ENCODE data around the gene LY6G6D. TPM values are rescaled to one million over a fixed set of nuclear protein-coding genes. Genes with fewer than 3 reads are reported as not detected.

LY6G6D gene
- total and polyA plus RNA-seq, 2 of the 13 experiments (the other 11 are each of a cell fraction or from before 2014, with no cell fraction given), result not detected

GRCh38 chr6:31737991-31738979 lies 23.1 kb downstream of the LY6G6D start:
- peak; percentile 97 for DNase-seq (ENCODE audit: low spot score)
- ChIA-PET POLR2A (interaction anchor here (0.8 to 11.3 kb wide), 60 partner anchors 9 to 1233 kb away, joined by 3 to 279 read pairs (median 8); partner anchors contain the start of genes ABHD16A, APOM, ATF6B and BAG6), CTCF (ENCODE audit: low intra/inter-chr PET ratio, low total read pairs) (interaction anchor here (1.7 kb wide), 1 partner anchor 9 kb away, joined by 4 read pairs; the partner anchor contains the start of gene DDAH2)
- Histone ChIP-seq H3K27me3 (ENCODE audit: control insufficient read depth in 1 of 2, insufficient read depth in 2 of 2, low read length in 2 of 2) (no peaks in the 10 kb centered on the region; a peak in 1 of 5 replicates), H3K9me3 (ENCODE audit: low read length) (no peaks in the 10 kb centered on the region), H2AFZ (ENCODE audit: low read length) (no peak overlapping the region), H3K4me3 (replicated peaks in 1 of 3; ENCODE audit: insufficient read depth in 1 of 3, low read depth in 2 of 3, low read length in 3 of 3) (peak overlapping the region; percentile 48 to 92 (median 92)), H3K79me2 (ENCODE audit: insufficient read depth, low read length) (peaks cover 38% of the 10 kb centered on the region), H3K27ac (ENCODE audit: extremely low read length, insufficient read depth, low read length) (peak overlapping the region; percentile 99), H4K20me1 (ENCODE audit: insufficient read depth, low read length) (peaks cover 16% of the 10 kb centered on the region; the same call in 1 of the 2 replicates), H3K4me2 (ENCODE audit: low read depth, low read length) (peak overlapping the region; percentile 98), H3K36me3 (replicated peaks in 1 of 2; ENCODE audit: control insufficient read depth in 1 of 2, insufficient read depth in 2 of 2, low read length in 2 of 2) (peaks cover 7 to 22% of the 10 kb centered on the region in 2 experiments), H3K4me1 (ENCODE audit: insufficient read depth, low read length) (peaks cover 58% of the 10 kb centered on the region), H3K9ac (ENCODE audit: insufficient read depth, low read depth, low read length) (peak overlapping the region; percentile 98)
- peak; percentile 25 for ATAC-seq
- peak; percentile 98 for FAIRE-seq
- intact Hi-C loops (cut with micrococcal nuclease; ENCODE audit: unreplicated experiment), result loop anchor here (1.0 to 5.0 kb wide), 4 partner anchors 9 to 97 kb away; partner anchors contain the start of genes ABHD16A, DDAH2 and LSM2
- in situ Hi-C loops (cut with HindIII; ENCODE audit: extremely low pct_ligation_motif_present, low pct_unique_long_range_greater_than_20kb), result no loop called here
- TSS peak; percentile 60 for BruUV-seq (replicated peaks)
- 1% methylated on average over 6 of the region's 6 CpGs for WGBS (ENCODE audit: low lambda C conversion rate)
- peak; percentile 94; the same call in 1 of the 2 replicates for TF ChIP-seq ZNF543 (CRISPR knock-in tag; IDR thresholded peaks at IDR 0.05)
- TF ChIP-seq DNMT1 (CRISPR knock-in tag; IDR thresholded peaks at IDR 0.05), result 0 out of 2 replicates have a peak, but pooled peaks have one; percentile 57
- no peak for TF ChIP-seq TAF1 (CRISPR knock-in tag; IDR thresholded peaks at IDR 0.05)
- peak; percentile 69; the same call in 1 of the 2 replicates for TF ChIP-seq ZFP36L2 (CRISPR knock-in tag; IDR thresholded peaks at IDR 0.05)
- 0 out of 2 replicates have a peak, but pooled peaks have one; percentile 43 for TF ChIP-seq ZNF616 (CRISPR knock-in tag; IDR thresholded peaks at IDR 0.05; ENCODE audit: low read depth)
- 0 out of 2 replicates have a peak, but pooled peaks have one; percentile 45 for TF ChIP-seq FOXO4 (CRISPR knock-in tag; conservative IDR thresholded peaks at IDR 0.05)
- TF ChIP-seq CBX1 (IDR thresholded peaks at IDR 0.05; ENCODE audit: low read depth), result no peak
- 0 out of 2 replicates have a peak, but pooled peaks have one; percentile 10 for TF ChIP-seq SMC3 (IDR thresholded peaks at IDR 0.05; ENCODE audit: low read length)
- peak; percentile 99 for TF ChIP-seq ZNF609 (CRISPR knock-in tag; IDR thresholded peaks at IDR 0.05; ENCODE audit: borderline replicate concordance)
- TF ChIP-seq ZNF570 (CRISPR knock-in tag; IDR thresholded peaks at IDR 0.05; ENCODE audit: borderline replicate concordance), result no peak
- no peak for TF ChIP-seq HCFC1 (IDR thresholded peaks at IDR 0.05; ENCODE audit: low read depth, low read length)
- TF ChIP-seq SIN3B (IDR thresholded peaks at IDR 0.05; ENCODE audit: low read length), result peak; percentile 55; the same call in 1 of the 2 replicates
- TF ChIP-seq HNF4G (IDR thresholded peaks at IDR 0.05; ENCODE audit: borderline replicate concordance, low read depth, low read length), result peak; percentile 18; the same call in 1 of the 2 replicates
- TF ChIP-seq HNF4G (CRISPR knock-in tag; IDR thresholded peaks at IDR 0.05; ENCODE audit: borderline replicate concordance, low read depth), result no peak; the same call in 1 of the 2 replicates
- TF ChIP-seq ZNF552 (CRISPR knock-in tag; IDR thresholded peaks at IDR 0.05; ENCODE audit: borderline replicate concordance), result no peak
- TF ChIP-seq AKAP8 (CRISPR knock-in tag; IDR thresholded peaks at IDR 0.05), result no peak

Measured in HepG2 (cell line).